ENCODE measurements around the gene HERPUD1. TPM values are rescaled to one million over a fixed set of nuclear protein-coding genes. Genes with fewer than 3 reads are reported as not detected.

HERPUD1 gene
- total and polyA plus RNA-seq, 2 of the 13 experiments (the other 11 are each of a cell fraction or from before 2014, with no cell fraction given) = 96.2 to 323 TPM

GRCh38 chr16:56986361-56986760, 54.4 kb downstream of the HERPUD1 start (continued):
- TF ChIP-seq, protein P1, sequence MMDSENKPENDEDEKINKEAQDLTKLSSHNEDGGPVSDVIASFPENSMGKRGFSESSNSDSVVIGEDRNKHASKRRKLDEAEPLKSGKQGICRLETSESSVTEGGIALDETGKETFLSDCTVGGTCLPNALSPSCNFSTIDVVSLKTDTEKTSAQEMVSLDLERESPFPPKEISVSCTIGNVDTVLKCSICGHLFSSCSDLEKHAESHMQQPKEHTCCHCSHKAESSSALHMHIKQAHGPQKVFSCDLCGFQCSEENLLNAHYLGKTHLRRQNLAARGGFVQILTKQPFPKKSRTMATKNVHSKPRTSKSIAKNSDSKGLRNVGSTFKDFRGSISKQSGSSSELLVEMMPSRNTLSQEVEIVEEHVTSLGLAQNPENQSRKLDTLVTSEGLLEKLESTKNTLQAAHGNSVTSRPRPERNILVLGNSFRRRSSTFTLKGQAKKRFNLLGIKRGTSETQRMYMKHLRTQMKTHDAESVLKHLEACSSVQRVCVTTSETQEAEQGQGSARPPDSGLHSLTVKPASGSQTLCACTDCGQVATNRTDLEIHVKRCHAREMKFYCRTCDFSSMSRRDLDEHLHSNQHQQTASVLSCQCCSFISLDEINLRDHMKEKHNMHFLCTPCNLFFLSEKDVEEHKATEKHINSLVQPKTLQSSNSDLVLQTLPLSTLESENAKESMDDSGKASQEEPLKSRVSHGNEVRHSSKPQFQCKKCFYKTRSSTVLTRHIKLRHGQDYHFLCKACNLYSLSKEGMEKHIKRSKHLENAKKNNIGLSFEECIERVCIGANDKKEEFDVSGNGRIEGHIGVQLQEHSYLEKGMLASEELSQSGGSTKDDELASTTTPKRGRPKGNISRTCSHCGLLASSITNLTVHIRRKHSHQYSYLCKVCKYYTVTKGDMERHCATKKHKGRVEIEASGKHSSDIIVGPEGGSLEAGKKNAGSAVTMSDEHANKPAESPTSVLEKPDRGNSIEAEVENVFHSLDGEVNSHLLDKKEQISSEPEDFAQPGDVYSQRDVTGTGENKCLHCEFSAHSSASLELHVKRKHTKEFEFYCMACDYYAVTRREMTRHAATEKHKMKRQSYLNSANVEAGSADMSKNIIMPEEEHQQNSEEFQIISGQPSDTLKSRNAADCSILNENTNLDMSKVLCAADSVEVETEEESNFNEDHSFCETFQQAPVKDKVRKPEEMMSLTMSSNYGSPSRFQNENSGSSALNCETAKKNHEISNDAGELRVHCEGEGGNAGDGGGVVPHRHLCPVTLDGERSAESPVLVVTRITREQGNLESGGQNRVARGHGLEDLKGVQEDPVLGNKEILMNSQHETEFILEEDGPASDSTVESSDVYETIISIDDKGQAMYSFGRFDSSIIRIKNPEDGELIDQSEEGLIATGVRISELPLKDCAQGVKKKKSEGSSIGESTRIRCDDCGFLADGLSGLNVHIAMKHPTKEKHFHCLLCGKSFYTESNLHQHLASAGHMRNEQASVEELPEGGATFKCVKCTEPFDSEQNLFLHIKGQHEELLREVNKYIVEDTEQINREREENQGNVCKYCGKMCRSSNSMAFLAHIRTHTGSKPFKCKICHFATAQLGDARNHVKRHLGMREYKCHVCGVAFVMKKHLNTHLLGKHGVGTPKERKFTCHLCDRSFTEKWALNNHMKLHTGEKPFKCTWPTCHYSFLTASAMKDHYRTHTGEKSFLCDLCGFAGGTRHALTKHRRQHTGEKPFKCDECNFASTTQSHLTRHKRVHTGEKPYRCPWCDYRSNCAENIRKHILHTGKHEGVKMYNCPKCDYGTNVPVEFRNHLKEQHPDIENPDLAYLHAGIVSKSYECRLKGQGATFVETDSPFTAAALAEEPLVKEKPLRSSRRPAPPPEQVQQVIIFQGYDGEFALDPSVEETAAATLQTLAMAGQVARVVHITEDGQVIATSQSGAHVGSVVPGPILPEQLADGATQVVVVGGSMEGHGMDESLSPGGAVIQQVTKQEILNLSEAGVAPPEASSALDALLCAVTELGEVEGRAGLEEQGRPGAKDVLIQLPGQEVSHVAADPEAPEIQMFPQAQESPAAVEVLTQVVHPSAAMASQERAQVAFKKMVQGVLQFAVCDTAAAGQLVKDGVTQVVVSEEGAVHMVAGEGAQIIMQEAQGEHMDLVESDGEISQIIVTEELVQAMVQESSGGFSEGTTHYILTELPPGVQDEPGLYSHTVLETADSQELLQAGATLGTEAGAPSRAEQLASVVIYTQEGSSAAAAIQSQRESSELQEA (CRISPR knock-in tag; IDR thresholded peaks at IDR 0.05; ENCODE audit: not compliant biosample characterization) = no peak
- TF ChIP-seq PCBP1 (IDR thresholded peaks at IDR 0.05; ENCODE audit: borderline replicate concordance, low read depth, low read length) (no peak), ZSCAN30 (CRISPR knock-in tag; IDR thresholded peaks at IDR 0.05) (no peak), RFX3 (CRISPR knock-in tag; IDR thresholded peaks at IDR 0.05) (no peak), KLF11 (CRISPR knock-in tag; IDR thresholded peaks at IDR 0.05) (no peak), ETV5 (CRISPR knock-in tag; IDR thresholded peaks at IDR 0.05; ENCODE audit: borderline replicate concordance) (peak; percentile 63; the same call in 1 of the 2 replicates), ZNF891 (CRISPR knock-in tag; IDR thresholded peaks at IDR 0.05) (no peak), PHF8 (CRISPR knock-in tag; IDR thresholded peaks at IDR 0.05) (no peak), ZNF292 (CRISPR knock-in tag; IDR thresholded peaks at IDR 0.05; ENCODE audit: borderline replicate concordance, low read depth) (no peak), CBX2 (IDR thresholded peaks at IDR 0.05; ENCODE audit: low read depth, low read length) (no peak), CBX2 (CRISPR knock-in tag; IDR thresholded peaks at IDR 0.05; ENCODE audit: low read depth) (no peak), REL (CRISPR knock-in tag; conservative IDR thresholded peaks at IDR 0.05) (no peak), BRD4 (CRISPR knock-in tag; IDR thresholded peaks at IDR 0.05) (no peak), HNF4A (CRISPR knock-in tag; IDR thresholded peaks at IDR 0.05) (peak; percentile 35; the same call in 1 of the 2 replicates), GATAD2A (CRISPR knock-in tag; IDR thresholded peaks at IDR 0.05) (peak; percentile 62), ZFP82 (CRISPR knock-in tag; IDR thresholded peaks at IDR 0.05; ENCODE audit: borderline replicate concordance) (no peak), ZNF263 (CRISPR knock-in tag; IDR thresholded peaks at IDR 0.05) (peak; percentile 95)
- TF ChIP-seq, protein P2, sequence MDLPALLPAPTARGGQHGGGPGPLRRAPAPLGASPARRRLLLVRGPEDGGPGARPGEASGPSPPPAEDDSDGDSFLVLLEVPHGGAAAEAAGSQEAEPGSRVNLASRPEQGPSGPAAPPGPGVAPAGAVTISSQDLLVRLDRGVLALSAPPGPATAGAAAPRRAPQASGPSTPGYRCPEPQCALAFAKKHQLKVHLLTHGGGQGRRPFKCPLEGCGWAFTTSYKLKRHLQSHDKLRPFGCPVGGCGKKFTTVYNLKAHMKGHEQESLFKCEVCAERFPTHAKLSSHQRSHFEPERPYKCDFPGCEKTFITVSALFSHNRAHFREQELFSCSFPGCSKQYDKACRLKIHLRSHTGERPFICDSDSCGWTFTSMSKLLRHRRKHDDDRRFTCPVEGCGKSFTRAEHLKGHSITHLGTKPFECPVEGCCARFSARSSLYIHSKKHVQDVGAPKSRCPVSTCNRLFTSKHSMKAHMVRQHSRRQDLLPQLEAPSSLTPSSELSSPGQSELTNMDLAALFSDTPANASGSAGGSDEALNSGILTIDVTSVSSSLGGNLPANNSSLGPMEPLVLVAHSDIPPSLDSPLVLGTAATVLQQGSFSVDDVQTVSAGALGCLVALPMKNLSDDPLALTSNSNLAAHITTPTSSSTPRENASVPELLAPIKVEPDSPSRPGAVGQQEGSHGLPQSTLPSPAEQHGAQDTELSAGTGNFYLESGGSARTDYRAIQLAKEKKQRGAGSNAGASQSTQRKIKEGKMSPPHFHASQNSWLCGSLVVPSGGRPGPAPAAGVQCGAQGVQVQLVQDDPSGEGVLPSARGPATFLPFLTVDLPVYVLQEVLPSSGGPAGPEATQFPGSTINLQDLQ (CRISPR knock-in tag; IDR thresholded peaks at IDR 0.05) = no peak
- TF ChIP-seq, protein P3, sequence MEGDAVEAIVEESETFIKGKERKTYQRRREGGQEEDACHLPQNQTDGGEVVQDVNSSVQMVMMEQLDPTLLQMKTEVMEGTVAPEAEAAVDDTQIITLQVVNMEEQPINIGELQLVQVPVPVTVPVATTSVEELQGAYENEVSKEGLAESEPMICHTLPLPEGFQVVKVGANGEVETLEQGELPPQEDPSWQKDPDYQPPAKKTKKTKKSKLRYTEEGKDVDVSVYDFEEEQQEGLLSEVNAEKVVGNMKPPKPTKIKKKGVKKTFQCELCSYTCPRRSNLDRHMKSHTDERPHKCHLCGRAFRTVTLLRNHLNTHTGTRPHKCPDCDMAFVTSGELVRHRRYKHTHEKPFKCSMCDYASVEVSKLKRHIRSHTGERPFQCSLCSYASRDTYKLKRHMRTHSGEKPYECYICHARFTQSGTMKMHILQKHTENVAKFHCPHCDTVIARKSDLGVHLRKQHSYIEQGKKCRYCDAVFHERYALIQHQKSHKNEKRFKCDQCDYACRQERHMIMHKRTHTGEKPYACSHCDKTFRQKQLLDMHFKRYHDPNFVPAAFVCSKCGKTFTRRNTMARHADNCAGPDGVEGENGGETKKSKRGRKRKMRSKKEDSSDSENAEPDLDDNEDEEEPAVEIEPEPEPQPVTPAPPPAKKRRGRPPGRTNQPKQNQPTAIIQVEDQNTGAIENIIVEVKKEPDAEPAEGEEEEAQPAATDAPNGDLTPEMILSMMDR (CRISPR knock-in tag; IDR thresholded peaks at IDR 0.05) = no peak
